HUDEP-2 (cell line): ENCODE results near the gene PRKCD.

Experiments used
- DNase-seq, 76 experiments: peaks; one replicate each; lab custom pipeline; 2025; ENCODE audit not compliant: unreplicated experiment in 76 of 76; lab: John Stamatoyannopoulos, UW

The PRKCD gene

DNA sequence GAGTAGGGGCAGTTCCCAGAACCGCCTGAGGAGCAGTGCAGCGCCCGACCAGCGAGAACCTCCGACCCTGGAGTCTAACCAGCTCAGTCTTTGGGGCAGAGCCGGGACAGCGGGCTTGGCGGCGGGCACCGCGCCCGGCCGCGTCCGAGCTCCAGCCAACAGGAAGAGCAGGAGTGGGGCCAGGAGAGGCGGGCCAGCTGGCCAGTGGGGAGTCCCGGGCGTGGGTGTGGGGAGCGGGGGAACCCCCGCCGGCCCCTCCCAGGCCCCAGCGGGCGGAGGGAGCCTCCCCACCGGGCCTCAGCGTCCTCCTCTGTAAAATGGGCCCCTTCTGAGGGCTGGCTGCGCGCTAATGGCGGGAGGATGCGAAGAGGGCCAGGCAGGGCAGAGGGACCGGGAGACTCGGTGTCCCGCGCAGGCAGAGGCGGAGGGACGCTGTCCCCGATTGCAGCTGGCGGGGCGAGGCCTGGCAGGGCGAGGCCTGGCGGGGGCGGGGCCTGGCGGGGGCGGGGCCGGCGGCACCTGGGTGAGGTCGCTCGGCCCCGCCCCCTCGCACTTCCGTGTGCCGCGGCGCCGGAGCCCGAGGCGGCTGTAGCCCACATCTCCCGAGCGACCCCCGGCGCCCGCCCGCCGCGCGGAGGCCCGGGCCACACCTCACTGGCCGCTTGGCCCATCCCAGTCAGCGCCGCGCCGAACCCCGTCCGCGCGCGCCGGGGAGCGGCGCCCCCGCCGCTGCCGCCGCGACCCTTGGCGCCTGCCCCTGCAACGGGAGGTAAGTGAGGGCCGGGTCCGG lies at the start of gene PRKCD:
Gene PRKCD, plus strand, starts transcription at position 550 of the 790 bp plus-strand sequence. CDS start 17,214 bp downstream, outside the sequence.
- peak in 71 of 76 experiments; percentile 3 to 82 (median 59) for DNase-seq

GRCh38 chr3:53111822-53112221 lies 49.2 kb upstream of the PRKCD start:
- no peak for DNase-seq

GRCh38 chr3:53113293-53114010 lies 47.6 kb upstream of the PRKCD start:
- no peak for DNase-seq

GRCh38 chr3:53114011-53114400 lies 47.0 kb upstream of the PRKCD start:
- DNase-seq: peak in 70 of 76 experiments; percentile 1 to 86 (median 58)

DNA sequence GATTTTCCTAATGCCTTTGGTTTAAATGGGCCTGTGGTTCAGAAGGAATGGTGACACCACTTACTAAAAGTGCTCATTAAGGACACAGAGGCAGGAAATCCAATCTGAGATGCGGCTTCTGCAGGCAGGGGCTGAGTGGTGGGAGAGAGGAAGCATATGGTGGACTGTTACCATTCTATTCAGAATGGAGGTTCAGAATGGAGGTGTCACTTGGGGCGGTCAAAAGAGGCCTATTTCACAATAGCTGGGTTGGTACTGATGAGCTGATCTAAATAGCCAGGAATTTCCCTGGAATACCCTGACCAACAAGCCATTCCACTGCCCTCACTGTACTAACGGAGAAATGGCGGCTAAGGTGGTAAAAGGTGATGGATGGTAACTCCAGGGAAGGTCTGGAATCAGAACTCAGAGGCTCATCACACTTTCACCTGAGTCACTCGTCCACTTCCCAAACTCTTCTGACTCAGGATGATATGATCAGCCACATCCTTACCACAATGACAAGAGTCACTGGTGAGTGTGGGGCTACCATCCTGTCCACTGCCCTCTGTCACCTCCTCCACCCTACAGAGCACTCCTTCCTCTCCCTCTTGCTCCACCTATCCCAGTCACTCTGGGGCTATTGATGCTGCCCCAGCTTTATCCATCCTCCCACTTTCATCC lies 46.5 kb upstream of the PRKCD start:
- no peak for DNase-seq

DNA sequence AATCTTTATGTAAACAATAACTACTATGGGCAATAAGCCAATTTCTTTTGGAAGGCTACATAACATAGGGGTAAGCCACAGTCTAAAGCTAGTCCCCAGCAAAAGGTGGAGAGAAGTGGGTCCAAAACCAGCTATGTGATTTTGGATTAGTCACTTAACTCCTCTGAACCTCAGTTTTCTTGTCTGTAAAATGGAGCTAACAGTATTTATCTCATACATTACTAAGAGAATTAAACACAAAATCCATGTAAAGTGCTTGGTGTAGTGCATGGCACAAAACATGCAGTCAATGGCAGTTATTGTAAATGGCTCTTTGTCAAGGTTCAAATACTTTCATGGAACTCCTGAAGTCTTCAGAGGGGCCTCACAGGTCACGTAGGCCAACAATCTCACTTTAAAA lies 44.1 kb upstream of the PRKCD start:
- no peak for DNase-seq

- DNase-seq: peak in 74 of 76 experiments; percentile 7 to 88 (median 66)
These were observed 40.7 kb upstream of the PRKCD start for GRCh38 chr3:53120336-53120735.

GRCh38 chr3:53122255-53122932 lies 38.6 kb upstream of the PRKCD start:
- DNase-seq: peak in 8 of 76 experiments; percentile 5 to 37 (median 10)

DNA sequence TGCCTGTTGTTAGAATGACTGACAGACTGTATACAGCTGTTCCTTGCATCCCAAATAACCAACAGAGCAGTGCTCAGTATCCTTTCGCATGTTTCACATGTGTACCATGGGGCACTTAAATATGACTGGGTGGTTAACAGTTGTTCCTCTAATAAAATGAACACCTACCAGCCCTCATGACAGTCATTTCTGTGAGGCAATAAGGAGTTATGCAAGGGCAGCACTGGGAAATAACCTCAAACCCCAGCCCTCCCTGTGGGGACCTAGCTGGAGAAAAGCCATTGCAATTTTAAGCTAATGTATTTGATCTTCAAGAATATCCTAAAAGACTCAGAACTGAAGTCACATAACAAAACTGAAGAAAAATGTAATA lies 38.1 kb upstream of the PRKCD start:
- no peak for DNase-seq

GRCh38 chr3:53123510-53123909 lies 37.5 kb upstream of the PRKCD start:
- no peak for DNase-seq

- peak in 18 of 76 experiments; percentile 4 to 46 (median 14) for DNase-seq
These were observed 37.1 kb upstream of the PRKCD start for GRCh38 chr3:53123953-53124352.

DNA sequence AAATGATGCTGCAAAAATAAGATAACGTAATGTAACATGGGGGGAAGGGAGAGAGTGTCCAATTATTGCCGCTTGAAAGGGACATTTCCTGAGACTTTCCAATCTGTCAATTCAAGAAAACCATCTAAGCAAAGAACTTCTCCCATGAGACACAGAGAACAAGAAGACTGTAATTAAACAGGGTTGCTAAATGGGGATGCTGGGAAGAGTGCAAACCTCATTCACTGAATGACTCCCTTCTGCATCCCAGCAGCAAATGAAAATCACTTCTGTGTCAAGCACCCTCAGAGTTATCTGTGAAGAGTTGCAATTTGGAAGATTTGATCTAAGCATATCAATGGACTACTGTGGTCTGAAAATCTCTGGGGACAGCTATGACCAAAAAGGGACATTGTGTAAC lies 34.4 kb upstream of the PRKCD start:
- no peak for DNase-seq

GRCh38 chr3:53129344-53129743 lies 31.7 kb upstream of the PRKCD start:
- DNase-seq: peak in 74 of 76 experiments; percentile 13 to 98 (median 74)

GRCh38 chr3:53130179-53131061 lies 30.6 kb upstream of the PRKCD start, which contains the start of gene RFT1:
TSS of gene RFT1 (minus strand) at chr3:53130435. CDS start at chr3:53130400, 35 bp downstream.
- peak; percentile 23 to 96 (median 90) for DNase-seq

- peak in 73 of 76 experiments; percentile 15 to 90 (median 56) for DNase-seq
These were observed 29.9 kb upstream of the PRKCD start for GRCh38 chr3:53131096-53131495.

GRCh38 chr3:53132347-53132746 lies 28.7 kb upstream of the PRKCD start:
- DNase-seq: no peak

DNA sequence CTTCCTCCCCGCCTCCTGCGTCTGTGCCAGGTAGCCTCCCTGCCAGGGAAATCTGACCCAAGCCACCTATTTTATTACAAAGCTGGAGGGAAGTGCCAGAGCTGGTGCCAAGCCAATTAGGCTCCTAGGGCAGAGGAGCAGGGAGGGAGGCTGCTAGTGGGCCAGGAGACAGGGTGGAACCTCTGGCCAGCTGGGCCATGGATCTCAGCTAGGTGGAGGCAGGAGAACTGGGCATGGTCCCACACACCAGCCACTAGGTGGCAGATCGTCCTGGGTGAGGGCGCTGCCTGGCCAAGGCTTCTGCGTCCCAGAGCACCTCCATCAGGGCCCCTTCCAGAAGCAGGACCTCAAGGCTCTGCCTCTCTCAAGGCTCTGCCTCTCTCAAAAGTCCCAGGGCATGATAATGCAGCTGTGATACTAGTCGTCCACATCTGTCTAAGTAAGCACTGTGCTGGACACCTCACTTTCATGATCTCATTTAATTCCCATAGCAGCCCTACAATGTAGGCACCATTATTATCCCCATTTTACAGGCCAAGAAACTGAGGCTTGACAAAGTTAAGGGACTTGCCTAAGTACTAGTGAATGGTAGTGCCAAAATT lies 26.3 kb upstream of the PRKCD start:
- DNase-seq: peak in 69 of 76 experiments; percentile 4 to 80 (median 49)

GRCh38 chr3:53137221-53137620 lies 23.8 kb upstream of the PRKCD start:
- DNase-seq: no peak

DNA sequence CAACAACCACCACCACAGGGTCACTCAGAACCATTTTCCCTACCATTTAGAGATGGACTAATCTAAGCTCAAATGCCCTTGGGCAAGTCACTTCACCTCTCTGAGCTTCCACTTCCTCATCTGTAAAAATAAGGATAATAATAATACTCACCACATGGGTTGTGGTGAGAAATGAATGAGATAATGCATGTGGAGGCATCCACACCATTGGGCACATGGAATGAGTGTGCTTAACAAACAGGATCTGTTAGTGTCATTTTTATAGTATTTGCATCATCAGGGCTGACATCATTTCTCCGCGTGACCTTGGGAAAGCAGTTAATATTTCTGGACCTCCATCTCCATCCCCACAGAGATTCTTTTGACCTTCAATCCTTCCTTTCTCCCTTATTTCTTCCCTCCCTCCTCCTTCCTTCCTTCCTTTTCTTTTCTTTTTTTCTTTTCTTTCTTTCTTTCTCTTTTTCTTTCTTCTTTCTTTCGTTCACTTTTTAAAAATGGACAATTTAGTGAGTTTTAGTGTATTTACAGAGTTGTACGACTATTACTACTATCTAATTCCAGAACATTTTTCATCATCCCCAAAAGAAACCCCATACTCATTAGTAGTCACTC lies 23.1 kb upstream of the PRKCD start:
- no peak for DNase-seq
